ENCODE results near the gene KPNA1.
"Not testable (repeated sequence)": the region's sequence is repeated elsewhere in the genome, so short reads cannot be mapped to it uniquely, and the experiment has no call there.

Gene KPNA1

GRCh38 chr3:122519693-122520092 lies 5.0 kb upstream of the KPNA1 start:
- DNase-seq: no peak

GRCh38 chr3:122516846-122517360 lies 2.2 kb upstream of the KPNA1 start:
- no peak for DNase-seq

DNA sequence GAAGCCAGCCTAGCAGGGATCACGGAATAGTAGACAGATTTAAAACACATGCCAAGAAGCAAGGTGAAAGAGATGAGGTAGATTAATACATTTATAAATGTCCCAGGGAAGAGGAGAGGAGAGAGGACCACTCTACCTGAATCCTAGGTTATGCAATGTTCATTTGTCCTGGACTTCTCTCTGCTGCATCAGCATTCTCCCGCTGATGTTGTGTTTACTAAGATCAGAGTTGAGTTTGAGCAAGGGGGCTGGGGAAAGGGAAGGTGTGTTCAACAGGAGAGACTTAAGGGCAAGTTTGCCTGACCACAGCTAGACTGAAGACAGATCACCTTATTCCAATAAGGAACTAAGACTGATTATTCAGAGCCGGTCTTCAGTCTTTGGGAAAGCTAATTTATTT lies 1.1 kb upstream of the KPNA1 start:
- DNase-seq: no peak

DNA sequence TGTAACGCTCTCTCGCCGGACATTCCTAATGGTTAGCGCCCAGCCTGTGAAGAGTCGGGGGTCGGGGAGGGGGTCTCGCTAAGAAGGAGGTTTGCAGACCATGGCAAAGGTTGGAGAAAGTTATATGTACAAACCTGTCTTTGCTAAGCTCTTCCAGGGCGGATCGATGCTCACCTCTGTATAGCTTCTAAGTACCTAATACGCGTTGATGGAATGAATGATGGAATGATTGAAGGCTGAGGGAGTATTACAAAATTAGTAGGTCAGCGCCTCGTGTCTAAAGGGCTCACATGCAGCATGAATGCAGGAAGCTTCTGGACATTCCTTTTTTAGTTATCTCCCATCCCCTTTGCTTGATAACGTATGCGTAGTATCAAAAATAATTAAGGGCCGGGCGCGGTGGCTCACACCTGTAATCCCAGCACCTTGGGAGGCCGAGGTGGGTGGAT lies 305 bp upstream of the KPNA1 start:
- no peak for DNase-seq

DNA sequence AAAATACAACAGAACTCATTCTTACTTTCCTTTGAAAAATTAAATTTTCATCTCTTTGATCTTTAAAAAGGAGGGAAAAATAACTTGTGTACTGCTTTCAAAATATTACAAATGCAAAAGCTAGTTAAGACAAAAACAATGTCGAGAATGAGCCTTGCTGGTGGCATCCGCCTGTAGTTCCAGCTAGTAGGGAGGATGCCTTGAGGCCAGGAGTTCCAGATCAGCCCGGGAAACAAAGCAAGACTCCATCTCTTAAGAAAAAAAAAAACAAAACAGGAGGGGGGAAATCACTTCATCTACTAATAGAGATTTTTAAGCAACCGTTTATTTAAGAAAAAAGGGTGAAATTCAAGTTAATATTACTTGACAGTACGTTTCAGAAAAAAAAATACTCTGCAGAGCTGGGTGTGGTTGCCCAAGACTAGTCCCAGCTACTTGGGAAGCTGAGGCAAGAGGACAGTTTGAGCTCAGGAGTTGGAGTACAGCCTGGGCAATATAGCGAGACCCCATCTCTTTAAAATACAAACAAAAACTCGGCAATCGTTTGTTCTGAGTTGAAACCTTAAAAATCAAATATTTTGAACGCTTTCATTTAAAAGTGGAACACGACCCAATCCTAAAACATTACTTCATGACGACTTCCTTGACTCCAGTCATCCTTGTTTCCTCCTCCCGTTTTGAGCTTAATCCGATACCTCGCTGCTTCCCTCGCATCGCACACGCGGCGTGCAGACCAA lies 1.2 kb downstream of the KPNA1 start:
- no peak for DNase-seq

- DNase-seq: no peak
Measured at GRCh38 chr3:122512284-122512683, 2.5 kb downstream of the KPNA1 start.

- no peak for DNase-seq
Measured at GRCh38 chr3:122510878-122511535, 3.7 kb downstream of the KPNA1 start.

DNA sequence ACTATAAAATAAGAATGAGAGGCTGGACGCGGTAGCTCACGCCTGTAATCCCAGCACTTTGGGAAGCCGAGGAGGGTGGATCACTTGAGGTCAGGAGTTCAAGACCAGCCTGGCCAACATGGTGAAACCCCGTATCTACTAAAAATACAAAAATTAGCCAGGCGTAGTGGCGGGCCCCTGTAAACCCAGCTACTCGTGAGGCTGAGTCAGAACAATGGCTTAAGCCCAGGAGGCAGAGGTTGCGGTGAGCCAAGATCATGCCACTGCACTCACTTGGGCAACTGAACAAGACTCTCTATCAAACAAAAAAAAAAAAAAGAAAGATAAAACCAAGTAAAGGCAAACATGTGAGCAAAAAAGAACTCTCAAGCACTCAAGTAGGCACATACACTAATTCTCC lies 5.8 kb downstream of the KPNA1 start:
- not testable (repeated sequence) for DNase-seq

DNA sequence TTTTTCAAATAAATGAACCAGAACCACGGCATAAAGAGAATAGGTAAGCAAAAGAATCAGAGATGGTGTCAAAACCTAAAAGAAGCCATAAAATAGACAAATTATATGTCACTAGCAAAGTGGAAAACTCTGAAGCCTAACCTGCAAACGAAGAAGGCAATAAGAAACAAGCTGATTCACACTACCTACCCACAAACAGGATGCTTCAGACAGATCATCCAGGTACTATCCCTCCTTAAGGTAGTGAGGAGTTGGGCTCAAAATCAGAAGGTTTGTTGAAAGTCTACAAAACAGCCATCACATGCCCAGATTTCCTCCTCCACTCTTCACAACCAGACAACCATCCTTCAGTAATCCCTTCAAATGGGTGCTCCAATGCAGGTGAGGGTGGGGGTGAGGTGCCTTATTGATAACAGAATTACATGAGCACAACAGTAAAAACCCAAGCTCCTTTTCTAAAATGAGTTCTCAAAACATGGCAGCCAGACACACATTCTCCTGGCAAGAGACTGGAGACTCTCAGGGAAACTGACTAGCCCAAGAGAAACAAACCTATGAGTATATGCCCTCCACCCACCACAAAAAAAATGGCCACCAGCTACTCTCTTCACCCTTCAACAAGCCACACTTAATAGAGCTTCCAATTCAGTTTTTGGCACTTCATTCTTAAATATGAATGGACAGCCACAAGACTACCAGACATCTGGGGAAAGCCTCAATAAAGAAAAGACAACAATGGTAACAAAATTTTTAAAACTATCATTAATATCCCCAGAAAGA lies 6.4 kb downstream of the KPNA1 start:
- no peak for DNase-seq

- DNase-seq: no peak
Measured at GRCh38 chr3:122506450-122506849, 8.3 kb downstream of the KPNA1 start.

- no peak for DNase-seq
Measured at GRCh38 chr3:122505676-122506075, 9.1 kb downstream of the KPNA1 start.

DNA sequence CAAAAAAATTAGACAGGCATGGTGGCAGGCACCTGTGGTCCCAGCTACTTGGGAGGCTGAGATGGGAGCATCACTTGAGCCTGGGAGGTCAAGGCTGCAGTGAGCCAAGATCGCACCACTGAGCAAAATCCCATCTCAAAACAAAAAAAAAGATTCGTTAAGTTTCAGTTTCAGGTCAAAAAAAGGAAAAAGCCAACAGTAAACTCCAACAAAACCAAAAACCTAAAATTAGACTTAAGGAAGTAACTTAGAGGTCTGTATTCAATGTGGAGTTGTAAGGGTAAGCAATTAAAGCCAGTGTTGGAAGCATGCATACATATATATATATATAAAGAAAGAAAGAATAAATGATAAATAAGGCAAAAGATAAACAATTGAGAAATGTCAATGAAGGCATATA lies 11.8 kb downstream of the KPNA1 start:
- no peak for DNase-seq

- DNase-seq: no peak
Measured at GRCh38 chr3:122502139-122502538, 12.6 kb downstream of the KPNA1 start.

- not testable (repeated sequence) for DNase-seq
Measured at GRCh38 chr3:122500964-122501363, 13.8 kb downstream of the KPNA1 start.

DNA sequence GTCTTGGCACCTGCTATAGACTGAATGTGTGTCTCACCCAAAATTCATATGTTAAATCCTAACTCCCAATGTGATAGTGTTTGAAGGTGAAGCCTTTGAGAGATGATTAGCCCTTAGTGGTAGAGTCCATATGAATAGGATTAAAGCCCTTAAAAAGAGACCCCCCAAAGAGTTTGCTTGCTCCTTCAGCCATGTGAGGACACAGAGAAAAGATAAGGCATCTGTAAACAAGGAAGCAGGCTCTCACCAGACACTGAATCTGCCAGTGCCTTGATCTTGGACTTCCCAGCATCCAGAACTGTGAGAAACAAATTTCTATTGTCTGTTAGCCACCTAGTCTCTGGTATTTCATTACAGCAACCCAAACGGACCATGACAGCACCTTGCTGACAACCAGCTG lies 16.6 kb downstream of the KPNA1 start:
- DNase-seq: no peak

- no peak for DNase-seq
Measured at GRCh38 chr3:122497425-122497824, 17.3 kb downstream of the KPNA1 start.

DNA sequence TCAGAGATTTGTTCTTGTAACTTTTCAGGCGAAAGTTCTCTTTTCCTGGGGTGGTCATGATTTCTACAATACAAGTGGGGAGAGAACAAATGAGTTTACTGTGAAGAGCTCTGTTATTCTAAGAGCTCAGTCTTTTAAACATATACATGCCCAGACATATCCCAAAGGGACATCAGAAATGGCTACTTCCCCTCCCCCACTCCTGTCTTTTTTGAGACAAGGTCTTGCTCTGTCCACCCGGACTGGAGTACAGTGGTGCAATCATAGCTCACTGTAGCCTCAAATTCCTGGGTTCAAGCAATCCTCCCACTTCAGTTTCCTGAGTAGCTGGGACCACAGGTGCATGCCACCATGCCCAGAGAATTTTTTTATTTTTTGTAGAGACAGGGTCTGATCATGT lies 18.2 kb downstream of the KPNA1 start:
- DNase-seq: no peak

GRCh38 chr3:122493296-122493695 lies 21.4 kb downstream of the KPNA1 start:
- DNase-seq: no peak

GRCh38 chr3:122488262-122488973 lies 26.3 kb downstream of the KPNA1 start:
- no peak for DNase-seq

- DNase-seq: no peak
Measured at GRCh38 chr3:122484985-122485384, 29.8 kb downstream of the KPNA1 start.

GRCh38 chr3:122481390-122481789 lies 33.3 kb downstream of the KPNA1 start:
- no peak for DNase-seq

GRCh38 chr3:122476532-122476931 lies 38.2 kb downstream of the KPNA1 start:
- DNase-seq: no peak

GRCh38 chr3:122475316-122475715 lies 39.4 kb downstream of the KPNA1 start:
- DNase-seq: no peak

All from NCI-H1048 (cell line).